ENCODE results near the gene RNF40. TPM values are rescaled to one million over a fixed set of nuclear protein-coding genes. Genes with fewer than 3 reads are reported as not detected.
"Not testable (repeated sequence)": the region's sequence is repeated elsewhere in the genome, so short reads cannot be mapped to it uniquely, and the experiment has no call there.

The RNF40 gene
- total RNA-seq, 1 donor from 2014 or later, result 94.6 TPM

DNA sequence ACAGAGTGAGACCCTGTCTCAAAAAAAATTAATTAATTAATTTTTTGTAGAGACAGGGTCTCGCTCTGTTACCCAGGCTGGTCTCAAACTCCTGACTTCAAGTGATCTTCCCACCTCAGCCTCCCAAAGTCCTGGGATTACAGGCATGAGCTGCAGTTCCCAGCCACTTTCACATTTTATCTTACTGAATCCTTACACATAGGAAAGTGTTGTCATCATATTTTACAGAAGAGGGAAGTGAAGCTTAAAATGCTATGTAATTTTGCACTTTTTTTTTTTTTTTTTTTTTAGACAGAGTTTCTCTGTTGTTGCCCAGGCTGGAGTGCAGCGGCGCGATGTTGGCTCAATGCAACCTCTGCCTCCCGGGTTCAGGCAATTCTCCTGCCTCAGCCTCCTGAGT is 46.0 kb downstream of the RNF40 start:
- H3K36me3 Mint-ChIP-seq (ENCODE audit: low read depth, unreplicated experiment), result no peaks in the 10 kb centered on the region
- Histone ChIP-seq H3K27me3 (ENCODE audit: insufficient read depth, low read length) (no peaks in the 10 kb centered on the region), H4K20me1 (ENCODE audit: insufficient read depth, low read length) (no peaks in the 10 kb centered on the region), H2AFZ (ENCODE audit: low read depth, low read length) (no peak overlapping the region), H3K27ac (ENCODE audit: low read depth, low read length) (no peak overlapping the region), H3K4me3 (ENCODE audit: insufficient read depth, low read depth, low read length) (no peak overlapping the region), H3K9ac (ENCODE audit: low read length) (no peak overlapping the region), H3K79me2 (ENCODE audit: insufficient read depth, low read length) (no peaks in the 10 kb centered on the region), H3K36me3 (ENCODE audit: insufficient read depth, low read length) (no peaks in the 10 kb centered on the region), H3K4me1 (ENCODE audit: insufficient read depth, low read length) (peaks cover 12% of the 10 kb centered on the region), H3K9me3 (ENCODE audit: insufficient read depth, low read depth, low read length) (no peaks in the 10 kb centered on the region), H3K4me2 (ENCODE audit: low read length) (no peak overlapping the region)
- H3K4me3 Mint-ChIP-seq (ENCODE audit: unreplicated experiment), result no peak overlapping the region
- H3K27ac Mint-ChIP-seq (ENCODE audit: unreplicated experiment), result no peak overlapping the region
- H3K4me1 Mint-ChIP-seq (ENCODE audit: low read depth, unreplicated experiment), result peaks cover 8% of the 10 kb centered on the region
- peaks cover 6% of the 10 kb centered on the region for H3K27me3 Mint-ChIP-seq (ENCODE audit: low read depth, unreplicated experiment)
- FAIRE-seq (no peak), DNase-seq (ENCODE audit: low read depth) (no peak)
- no peak for TF ChIP-seq EZH2 (IDR thresholded peaks at IDR 0.05; ENCODE audit: insufficient read depth, low read length)
- TF ChIP-seq, protein P1, sequence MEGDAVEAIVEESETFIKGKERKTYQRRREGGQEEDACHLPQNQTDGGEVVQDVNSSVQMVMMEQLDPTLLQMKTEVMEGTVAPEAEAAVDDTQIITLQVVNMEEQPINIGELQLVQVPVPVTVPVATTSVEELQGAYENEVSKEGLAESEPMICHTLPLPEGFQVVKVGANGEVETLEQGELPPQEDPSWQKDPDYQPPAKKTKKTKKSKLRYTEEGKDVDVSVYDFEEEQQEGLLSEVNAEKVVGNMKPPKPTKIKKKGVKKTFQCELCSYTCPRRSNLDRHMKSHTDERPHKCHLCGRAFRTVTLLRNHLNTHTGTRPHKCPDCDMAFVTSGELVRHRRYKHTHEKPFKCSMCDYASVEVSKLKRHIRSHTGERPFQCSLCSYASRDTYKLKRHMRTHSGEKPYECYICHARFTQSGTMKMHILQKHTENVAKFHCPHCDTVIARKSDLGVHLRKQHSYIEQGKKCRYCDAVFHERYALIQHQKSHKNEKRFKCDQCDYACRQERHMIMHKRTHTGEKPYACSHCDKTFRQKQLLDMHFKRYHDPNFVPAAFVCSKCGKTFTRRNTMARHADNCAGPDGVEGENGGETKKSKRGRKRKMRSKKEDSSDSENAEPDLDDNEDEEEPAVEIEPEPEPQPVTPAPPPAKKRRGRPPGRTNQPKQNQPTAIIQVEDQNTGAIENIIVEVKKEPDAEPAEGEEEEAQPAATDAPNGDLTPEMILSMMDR (IDR thresholded peaks at IDR 0.05; ENCODE audit: insufficient read depth, low read depth, low read length), result no peak
- H3K9me3 Mint-ChIP-seq (ENCODE audit: unreplicated experiment), result no peaks in the 10 kb centered on the region

DNA sequence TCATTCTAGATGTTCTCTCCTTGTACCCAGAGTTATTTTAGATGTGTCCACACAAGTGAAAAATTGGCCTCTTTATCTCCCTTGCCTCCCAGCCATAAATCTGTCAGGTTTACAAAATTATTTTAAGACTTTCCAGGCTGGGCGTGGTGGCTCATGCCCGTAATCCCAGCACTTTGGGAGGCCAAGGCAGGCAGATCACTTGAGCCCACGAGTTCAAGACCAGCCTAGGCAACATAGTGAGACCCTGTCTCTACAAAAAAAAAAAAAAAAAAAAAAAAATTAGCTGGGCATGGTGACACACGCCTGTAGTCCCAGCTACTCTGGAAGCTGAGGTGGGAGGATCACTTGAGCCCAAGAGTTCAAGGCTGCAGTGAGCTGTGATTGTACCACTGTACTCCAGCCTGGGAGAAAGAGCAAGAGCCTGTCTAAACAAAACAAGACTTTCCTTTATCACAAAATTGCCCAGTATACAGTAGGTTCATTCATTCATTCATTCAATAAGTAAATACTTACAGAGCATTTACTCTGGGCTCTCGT is 46.8 kb downstream of the RNF40 start:
- H3K4me1 ChIP-seq (ENCODE audit: insufficient read depth, low read length), result peaks cover 12% of the 10 kb centered on the region
- H3K27ac ChIP-seq (ENCODE audit: low read depth, low read length); DNase-seq (ENCODE audit: low read depth); H4K20me1 ChIP-seq (ENCODE audit: insufficient read depth, low read length); H3K4me1 Mint-ChIP-seq (ENCODE audit: low read depth, unreplicated experiment); H3K36me3 Mint-ChIP-seq (ENCODE audit: low read depth, unreplicated experiment); H3K36me3 ChIP-seq (ENCODE audit: insufficient read depth, low read length); H2AFZ ChIP-seq (ENCODE audit: low read depth, low read length); H3K9me3 Mint-ChIP-seq (ENCODE audit: unreplicated experiment); H3K27ac Mint-ChIP-seq (ENCODE audit: unreplicated experiment); H3K27me3 ChIP-seq (ENCODE audit: insufficient read depth, low read length); H3K9ac ChIP-seq (ENCODE audit: low read length); H3K4me3 ChIP-seq (ENCODE audit: insufficient read depth, low read depth, low read length); H3K9me3 ChIP-seq (ENCODE audit: insufficient read depth, low read depth, low read length); H3K4me2 ChIP-seq (ENCODE audit: low read length); H3K27me3 Mint-ChIP-seq (ENCODE audit: low read depth, unreplicated experiment); H3K79me2 ChIP-seq (ENCODE audit: insufficient read depth, low read length); FAIRE-seq; H3K4me3 Mint-ChIP-seq (ENCODE audit: unreplicated experiment): not testable (repeated sequence)

DNA sequence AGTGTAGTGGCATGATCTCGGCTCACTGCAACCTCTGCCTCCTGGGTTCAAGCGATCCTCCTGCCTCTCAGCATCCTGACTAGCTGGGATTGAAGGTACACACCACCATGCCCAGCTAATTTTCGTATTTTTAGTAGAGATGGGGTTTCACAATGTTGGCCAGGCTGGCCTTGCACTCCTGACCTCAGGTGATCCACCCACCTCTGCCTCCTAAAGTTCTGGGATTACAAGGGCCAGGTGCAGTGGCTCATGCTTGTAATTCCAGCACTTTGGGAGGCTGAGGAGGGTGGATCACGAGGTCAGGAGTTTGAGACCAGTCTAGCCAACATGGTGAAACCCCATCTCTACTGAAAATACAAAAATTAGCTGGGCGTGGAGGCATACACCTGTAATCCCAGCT is 47.6 kb downstream of the RNF40 start:
- not testable (repeated sequence) for H3K9me3 Mint-ChIP-seq (ENCODE audit: unreplicated experiment); H3K27me3 ChIP-seq (ENCODE audit: insufficient read depth, low read length); H3K27me3 Mint-ChIP-seq (ENCODE audit: low read depth, unreplicated experiment); H3K36me3 ChIP-seq (ENCODE audit: insufficient read depth, low read length); H3K4me2 ChIP-seq (ENCODE audit: low read length); DNase-seq (ENCODE audit: low read depth); H3K9ac ChIP-seq (ENCODE audit: low read length); H3K4me3 ChIP-seq (ENCODE audit: insufficient read depth, low read depth, low read length); H3K4me3 Mint-ChIP-seq (ENCODE audit: unreplicated experiment); H3K9me3 ChIP-seq (ENCODE audit: insufficient read depth, low read depth, low read length); H2AFZ ChIP-seq (ENCODE audit: low read depth, low read length); FAIRE-seq; H4K20me1 ChIP-seq (ENCODE audit: insufficient read depth, low read length); H3K4me1 Mint-ChIP-seq (ENCODE audit: low read depth, unreplicated experiment); H3K79me2 ChIP-seq (ENCODE audit: insufficient read depth, low read length); H3K27ac ChIP-seq (ENCODE audit: low read depth, low read length); H3K36me3 Mint-ChIP-seq (ENCODE audit: low read depth, unreplicated experiment); H3K27ac Mint-ChIP-seq (ENCODE audit: unreplicated experiment)
- H3K4me1 ChIP-seq (ENCODE audit: insufficient read depth, low read length), result peaks cover 12% of the 10 kb centered on the region
